ENCODE results near the gene ATP8B4. TPM values are rescaled to one million over a fixed set of nuclear protein-coding genes. Genes with fewer than 3 reads are reported as not detected.
"Not testable (repeated sequence)": the region's sequence is repeated elsewhere in the genome, so short reads cannot be mapped to it uniquely, and the experiment has no call there.

ATP8B4 gene
- total RNA-seq, 1 experiment from 2014 or later: 0.24 TPM

DNA sequence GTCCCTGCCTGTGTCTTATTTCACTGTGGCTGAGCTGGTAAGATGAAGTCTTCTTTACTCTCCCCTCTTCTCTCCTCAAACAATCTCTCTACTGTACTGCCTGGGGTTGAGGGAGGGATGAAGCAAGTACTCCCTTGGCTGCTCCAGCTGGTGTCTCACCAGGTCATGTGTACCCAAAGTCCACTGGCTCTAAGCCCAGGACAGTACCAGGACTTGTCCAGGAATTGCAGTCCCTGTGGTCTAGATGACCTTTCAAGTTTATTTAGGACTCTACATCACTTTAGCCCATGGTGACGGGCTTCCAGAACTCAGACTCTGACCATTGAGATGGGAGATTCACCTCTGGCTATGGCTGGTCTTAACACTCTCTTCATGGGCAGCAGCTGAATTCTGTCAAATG lies 45.4 kb upstream of the ATP8B4 start:
- Mint-ChIP-seq H3K27me3 (ENCODE audit: unreplicated experiment) (no peaks in the 10 kb centered on the region), H3K36me3 (ENCODE audit: insufficient read depth, unreplicated experiment) (no peaks in the 10 kb centered on the region), H3K9me3 (ENCODE audit: low read depth, unreplicated experiment) (no peaks in the 10 kb centered on the region), H3K4me1 (ENCODE audit: low read depth, unreplicated experiment) (peaks cover 12% of the 10 kb centered on the region), H3K27ac (ENCODE audit: unreplicated experiment) (no peak overlapping the region), H3K4me3 (ENCODE audit: low read depth, unreplicated experiment) (no peak overlapping the region)
- intact Hi-C loops (cut with micrococcal nuclease; ENCODE audit: unreplicated experiment): no loop called here
- no TSS peak for BruUV-seq (replicated peaks)
- TF ChIP-seq, protein P1, sequence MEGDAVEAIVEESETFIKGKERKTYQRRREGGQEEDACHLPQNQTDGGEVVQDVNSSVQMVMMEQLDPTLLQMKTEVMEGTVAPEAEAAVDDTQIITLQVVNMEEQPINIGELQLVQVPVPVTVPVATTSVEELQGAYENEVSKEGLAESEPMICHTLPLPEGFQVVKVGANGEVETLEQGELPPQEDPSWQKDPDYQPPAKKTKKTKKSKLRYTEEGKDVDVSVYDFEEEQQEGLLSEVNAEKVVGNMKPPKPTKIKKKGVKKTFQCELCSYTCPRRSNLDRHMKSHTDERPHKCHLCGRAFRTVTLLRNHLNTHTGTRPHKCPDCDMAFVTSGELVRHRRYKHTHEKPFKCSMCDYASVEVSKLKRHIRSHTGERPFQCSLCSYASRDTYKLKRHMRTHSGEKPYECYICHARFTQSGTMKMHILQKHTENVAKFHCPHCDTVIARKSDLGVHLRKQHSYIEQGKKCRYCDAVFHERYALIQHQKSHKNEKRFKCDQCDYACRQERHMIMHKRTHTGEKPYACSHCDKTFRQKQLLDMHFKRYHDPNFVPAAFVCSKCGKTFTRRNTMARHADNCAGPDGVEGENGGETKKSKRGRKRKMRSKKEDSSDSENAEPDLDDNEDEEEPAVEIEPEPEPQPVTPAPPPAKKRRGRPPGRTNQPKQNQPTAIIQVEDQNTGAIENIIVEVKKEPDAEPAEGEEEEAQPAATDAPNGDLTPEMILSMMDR (IDR thresholded peaks at IDR 0.05; ENCODE audit: unreplicated experiment): no peak
- CTCF ChIA-PET: no interaction called here
- DNase-seq: no peak

- no peak for DNase-seq
- Mint-ChIP-seq H3K27me3 (ENCODE audit: unreplicated experiment) (no peaks in the 10 kb centered on the region), H3K27ac (ENCODE audit: unreplicated experiment) (no peak overlapping the region), H3K4me3 (ENCODE audit: low read depth, unreplicated experiment) (no peak overlapping the region), H3K4me1 (ENCODE audit: low read depth, unreplicated experiment) (peaks cover 12% of the 10 kb centered on the region), H3K9me3 (ENCODE audit: low read depth, unreplicated experiment) (no peaks in the 10 kb centered on the region), H3K36me3 (ENCODE audit: insufficient read depth, unreplicated experiment) (no peaks in the 10 kb centered on the region)
- CTCF ChIA-PET: interaction anchor here (0.6 kb wide), 1 partner anchor 464 kb away, joined by 3 read pairs; no protein-coding TSS in a partner anchor
- no TSS peak for BruUV-seq (replicated peaks)
- intact Hi-C loops (cut with micrococcal nuclease; ENCODE audit: unreplicated experiment): no loop called here
- TF ChIP-seq, protein P1 (IDR thresholded peaks at IDR 0.05; ENCODE audit: unreplicated experiment): no peak
Measured at GRCh38 chr15:50163719-50164410, 44.8 kb upstream of the ATP8B4 start.

- CTCF ChIA-PET: interaction anchor here (0.6 kb wide), 1 partner anchor 465 kb away, joined by 3 read pairs; no protein-coding TSS in a partner anchor
- Mint-ChIP-seq H3K36me3 (ENCODE audit: insufficient read depth, unreplicated experiment) (no peaks in the 10 kb centered on the region), H3K27ac (ENCODE audit: unreplicated experiment) (no peak overlapping the region), H3K4me1 (ENCODE audit: low read depth, unreplicated experiment) (peaks cover 12% of the 10 kb centered on the region), H3K4me3 (ENCODE audit: low read depth, unreplicated experiment) (no peak overlapping the region), H3K27me3 (ENCODE audit: unreplicated experiment) (no peaks in the 10 kb centered on the region), H3K9me3 (ENCODE audit: low read depth, unreplicated experiment) (no peaks in the 10 kb centered on the region)
- DNase-seq: no peak
- intact Hi-C loops (cut with micrococcal nuclease; ENCODE audit: unreplicated experiment): no loop called here
- TF ChIP-seq, protein P1 (IDR thresholded peaks at IDR 0.05; ENCODE audit: unreplicated experiment): no peak
- BruUV-seq (replicated peaks): no TSS peak
Measured at GRCh38 chr15:50162969-50163718, 44.1 kb upstream of the ATP8B4 start.

DNA sequence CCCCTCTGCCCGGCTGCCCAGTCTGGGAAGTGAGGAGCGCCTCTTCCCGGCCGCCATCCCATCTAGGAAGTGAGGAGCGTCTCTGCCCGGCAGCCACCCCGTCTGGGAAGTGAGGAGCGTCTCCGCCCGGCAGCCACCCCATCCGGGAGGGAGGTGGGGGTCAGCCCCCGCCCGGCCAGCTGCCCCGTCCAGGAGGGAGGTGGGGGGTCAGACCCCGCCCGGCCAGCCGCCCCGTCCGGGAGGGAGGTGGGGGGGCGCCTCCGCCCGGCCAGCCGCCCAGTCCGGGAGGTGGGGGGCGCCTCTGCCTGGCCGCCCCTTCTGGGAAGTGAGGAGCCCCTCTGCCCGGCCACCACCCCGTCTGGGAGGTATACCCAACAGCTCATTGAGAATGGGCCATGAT lies 39.2 kb upstream of the ATP8B4 start:
- BruUV-seq (replicated peaks); DNase-seq; CTCF ChIA-PET; H3K27me3 Mint-ChIP-seq (ENCODE audit: unreplicated experiment); H3K27ac Mint-ChIP-seq (ENCODE audit: unreplicated experiment); H3K36me3 Mint-ChIP-seq (ENCODE audit: insufficient read depth, unreplicated experiment); H3K4me3 Mint-ChIP-seq (ENCODE audit: low read depth, unreplicated experiment); H3K4me1 Mint-ChIP-seq (ENCODE audit: low read depth, unreplicated experiment); H3K9me3 Mint-ChIP-seq (ENCODE audit: low read depth, unreplicated experiment); intact Hi-C loops (cut with micrococcal nuclease; ENCODE audit: unreplicated experiment): not testable (repeated sequence)

All from Calu3 (cell line).